ENCODE measurements around the gene RNF223. TPM values are rescaled to one million over a fixed set of nuclear protein-coding genes. Genes with fewer than 3 reads are reported as not detected.
"Not testable (repeated sequence)": the region's sequence is repeated elsewhere in the genome, so short reads cannot be mapped to it uniquely, and the experiment has no call there.

The RNF223 gene
- polyA plus RNA-seq, 5 donors: 0.06 to 0.22 (median 0.13) TPM

DNA sequence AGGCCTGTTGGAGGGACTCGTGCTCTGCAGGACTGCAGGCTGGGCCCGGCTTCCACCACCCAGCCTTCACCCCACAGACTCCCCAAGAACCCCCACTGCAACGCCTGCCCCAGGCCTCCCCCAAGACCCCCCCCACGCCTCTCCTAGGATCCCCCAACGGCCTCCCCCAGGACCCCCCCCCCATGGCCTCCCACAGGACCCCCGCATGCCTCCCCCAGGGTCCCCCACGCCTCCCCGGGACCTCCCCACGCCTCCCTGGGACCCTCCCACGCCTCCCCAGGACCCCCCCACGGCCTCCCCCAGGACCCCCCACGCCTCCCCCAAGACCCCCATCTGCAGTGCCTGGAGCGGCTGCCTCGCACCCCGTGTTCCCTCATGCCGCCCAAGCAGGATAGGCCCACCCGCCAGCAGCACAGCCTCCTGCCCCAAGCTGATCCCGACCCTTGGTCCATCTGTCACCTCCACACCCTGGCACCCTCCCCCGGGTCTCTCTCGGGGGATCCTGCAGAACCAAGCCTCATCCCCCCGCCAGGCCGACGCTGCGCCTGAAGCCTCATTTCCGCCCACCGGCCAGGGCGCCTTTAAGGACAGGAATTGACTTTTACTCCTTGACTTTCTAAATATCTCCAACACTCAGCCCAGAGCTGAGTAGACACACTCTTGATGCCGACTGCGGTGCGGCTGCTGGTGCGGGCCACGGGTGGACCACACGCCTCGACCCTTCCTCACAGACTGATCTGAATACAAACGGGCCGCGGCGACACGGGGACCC lies 14.1 kb upstream of the RNF223 start:
- DNase-seq: no peak

DNA sequence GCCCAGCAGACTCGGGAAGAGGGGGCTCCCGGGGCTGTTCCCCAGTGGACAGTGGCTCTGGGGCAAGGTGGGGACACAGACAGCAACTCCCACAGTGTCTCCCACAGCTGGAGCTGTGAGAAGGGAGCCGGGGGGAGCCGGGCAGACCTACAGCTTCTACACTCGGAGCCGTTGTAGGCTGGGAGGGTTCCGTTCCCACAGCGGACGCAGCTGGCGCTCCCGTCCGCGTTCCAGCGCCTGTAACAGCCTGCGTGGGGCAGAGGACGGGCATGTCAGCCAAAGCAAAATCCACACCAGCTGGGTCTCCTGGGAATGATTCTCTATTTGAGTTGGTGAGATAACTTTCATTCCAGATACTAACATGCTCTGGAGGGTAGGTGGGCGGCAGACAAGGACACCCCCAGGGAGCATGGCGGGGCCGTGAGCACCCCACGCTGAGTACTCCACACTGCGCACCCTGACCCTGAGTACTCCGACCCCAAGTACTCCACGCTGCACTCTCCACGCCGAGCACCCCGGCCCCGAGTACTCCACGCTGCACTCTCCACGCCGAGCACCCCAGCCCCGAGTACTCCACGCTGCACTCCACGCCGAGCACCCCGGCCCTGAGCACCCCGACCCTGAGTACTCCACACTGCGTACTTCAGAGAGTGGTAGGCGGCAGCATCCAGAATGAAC lies 13.4 kb upstream of the RNF223 start:
- DNase-seq: no peak

DNA sequence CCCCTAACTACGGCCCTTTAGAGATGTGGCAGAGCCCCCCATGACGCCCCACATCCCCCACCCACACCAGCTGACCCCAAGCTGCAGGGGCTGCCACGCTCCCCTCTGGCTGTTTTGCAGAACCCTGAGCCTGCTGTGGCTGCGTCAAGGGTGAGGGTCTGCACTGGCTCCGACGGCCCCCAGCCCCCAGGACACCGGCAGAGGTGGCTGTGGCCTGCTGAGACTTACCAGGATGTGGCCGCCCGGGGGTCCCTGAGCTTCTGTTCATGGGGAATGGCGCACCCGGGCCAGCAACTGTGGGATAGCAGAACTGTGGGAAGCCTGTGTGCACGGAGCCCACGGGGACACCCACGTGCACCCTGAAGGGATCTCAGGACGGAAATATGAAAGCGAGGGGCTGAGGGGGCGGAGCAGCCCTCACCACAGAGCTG lies 12.8 kb upstream of the RNF223 start:
- DNase-seq: no peak

DNA sequence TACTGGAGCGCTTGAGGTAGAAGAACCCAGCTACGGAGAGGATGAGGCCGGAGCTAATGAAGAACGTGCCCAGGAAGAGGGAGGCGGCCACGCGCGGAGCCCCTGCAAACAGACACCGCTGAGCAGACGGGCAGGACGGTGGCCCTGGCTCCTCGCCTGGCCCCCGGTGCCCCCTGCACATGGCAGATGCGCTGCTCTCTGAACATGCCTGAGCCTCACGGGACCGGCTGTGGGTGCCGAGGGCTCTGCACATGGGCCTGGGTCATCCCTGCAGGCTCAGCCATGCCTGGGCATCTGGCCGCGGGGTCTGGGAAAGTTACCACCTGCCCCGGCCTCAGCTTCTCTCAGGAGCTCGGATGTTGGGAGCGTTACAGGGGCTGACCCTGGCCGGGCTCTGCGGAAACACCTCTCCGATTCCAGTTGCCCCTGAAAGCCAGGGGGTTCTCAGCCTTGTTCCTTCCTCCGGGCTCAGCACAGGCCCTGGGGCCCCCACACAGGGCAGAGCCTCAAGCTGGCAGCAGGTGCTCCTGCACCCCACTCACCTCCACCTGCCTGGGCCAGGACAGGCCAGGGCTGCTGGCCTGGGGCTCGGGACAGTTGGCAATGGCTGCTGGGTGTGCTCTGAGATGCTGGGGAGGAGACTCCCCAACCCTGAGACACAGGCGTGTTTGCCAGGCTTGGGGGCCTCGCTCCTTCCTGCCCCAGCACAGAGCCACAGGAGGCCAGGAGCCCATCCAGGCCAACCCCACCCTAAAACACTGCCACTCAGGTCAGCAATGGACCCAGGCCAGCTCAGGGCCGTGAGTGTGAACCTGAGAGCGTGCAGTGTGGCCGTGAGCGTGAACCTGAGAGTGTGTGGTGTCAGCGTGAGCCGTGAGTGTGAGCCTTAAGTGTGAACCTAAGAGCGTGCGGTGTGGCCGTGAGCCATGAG lies 12.1 kb upstream of the RNF223 start:
- no peak for DNase-seq

DNA sequence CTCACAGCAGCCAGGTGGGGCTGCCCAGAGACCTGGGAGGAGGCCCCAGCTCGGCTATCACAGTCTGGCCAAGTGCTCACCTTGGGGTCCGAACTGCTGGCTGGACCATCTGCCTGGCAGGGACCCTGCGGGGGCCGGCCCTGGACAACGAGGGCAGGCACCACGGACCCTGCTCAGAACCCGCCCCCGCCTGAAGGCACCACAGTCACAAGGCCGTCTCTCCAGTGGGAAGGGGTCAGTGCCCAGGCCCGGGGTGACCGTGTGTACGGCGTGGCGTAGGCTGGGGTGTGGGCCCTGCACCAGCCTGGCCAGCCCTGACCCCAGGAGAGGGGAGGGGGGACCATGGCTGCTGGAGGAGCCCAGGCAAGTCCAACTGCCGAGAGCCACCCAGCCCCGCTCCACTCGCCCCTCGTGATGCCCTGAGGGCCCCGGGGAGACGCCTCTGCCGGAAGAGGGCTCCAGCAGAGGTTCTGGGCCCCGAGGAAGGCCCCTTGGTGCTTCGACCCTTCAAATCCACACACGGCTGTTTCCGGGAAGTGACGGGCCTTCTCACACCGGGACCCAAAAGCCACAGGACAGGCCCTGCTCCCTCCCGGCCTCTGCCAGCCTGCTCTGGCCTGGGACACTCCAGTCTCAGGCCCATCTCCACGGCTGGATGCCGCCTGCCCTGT lies 11.2 kb upstream of the RNF223 start:
- no peak for DNase-seq

DNA sequence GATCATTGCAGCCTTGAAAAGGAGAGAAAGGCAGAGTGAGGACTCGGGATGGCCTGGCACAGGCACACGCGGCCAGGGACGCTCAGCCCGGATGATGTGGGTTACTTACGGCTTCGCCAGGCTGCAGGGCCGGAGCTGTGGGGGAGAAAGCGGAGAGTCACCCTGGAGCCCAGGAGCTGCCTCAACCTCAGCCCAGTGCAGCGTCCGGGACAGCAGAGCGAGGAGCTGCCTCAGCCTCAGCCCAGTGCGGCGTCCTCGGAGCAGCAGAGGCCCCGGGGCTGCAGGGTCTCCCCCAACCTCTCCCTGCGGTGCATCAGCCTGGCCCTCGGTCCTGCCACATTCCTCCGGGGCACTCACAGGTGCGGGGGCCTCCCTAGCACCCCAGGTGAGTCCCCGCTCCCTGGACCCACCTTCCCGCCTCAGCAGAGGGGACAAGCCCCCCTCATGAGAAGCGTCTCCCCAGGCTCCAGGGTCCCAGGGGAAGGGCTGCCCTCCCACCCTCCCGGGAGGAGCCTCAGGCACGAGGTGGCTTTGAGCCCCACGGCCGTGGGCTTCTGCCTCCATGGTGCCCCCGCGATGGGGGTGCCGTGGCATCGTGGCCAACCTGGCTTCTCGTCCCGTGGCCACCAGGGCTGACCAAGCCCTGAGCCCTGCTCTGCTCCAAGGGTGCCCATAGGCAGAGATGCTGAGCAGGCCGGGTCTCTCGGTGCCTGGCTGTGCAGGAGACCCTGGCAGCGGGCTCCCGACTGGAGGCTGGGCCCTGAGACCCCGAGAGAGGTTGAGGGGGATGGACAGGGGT lies 10.5 kb upstream of the RNF223 start:
- DNase-seq: no peak

DNA sequence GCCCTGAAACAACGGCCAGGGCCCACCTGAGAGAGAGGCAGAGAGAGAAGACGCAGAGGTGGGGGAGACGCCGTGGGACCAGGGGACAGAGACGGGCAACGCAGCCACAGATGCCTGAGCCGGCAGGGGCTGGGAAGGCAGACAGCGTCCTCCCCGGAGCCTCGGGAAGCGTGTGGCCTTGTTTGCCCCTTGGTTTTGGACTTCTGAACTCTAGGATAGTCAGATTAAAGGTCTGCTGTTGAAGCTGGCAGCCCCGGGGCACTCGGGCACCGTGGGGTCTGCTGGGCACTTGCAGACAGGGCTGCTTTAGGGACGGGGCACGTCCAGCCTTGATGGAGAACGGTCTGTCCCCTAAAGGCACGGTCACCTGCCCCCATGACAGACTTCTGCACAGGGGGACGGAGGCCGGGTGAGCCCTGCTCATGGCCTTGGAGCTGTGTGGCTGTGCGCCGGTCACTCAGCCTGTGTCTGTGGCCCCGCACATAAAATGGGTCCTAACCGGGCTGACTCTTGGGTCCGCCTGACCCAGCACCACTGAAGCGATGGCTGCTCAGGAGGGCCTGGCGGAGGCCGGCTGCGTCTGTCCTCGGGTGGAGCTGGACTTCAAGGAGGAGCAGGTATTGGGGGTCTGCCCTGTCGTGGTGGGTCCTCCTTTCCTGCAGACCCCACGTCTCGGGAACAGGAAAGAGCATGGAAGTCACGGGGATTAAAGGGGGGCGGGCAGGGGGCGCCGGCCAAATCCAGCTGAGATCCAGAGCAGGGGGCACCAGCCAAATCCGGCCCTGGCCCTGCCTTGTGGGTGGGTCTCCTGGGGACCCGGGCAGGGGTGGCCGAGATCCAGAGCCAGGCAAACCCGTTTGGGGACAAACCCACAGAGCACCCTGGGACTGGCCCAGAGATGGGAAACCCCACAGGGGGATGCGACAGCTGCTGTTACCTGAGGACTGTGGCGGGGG lies 9.6 kb upstream of the RNF223 start:
- no peak for DNase-seq

DNA sequence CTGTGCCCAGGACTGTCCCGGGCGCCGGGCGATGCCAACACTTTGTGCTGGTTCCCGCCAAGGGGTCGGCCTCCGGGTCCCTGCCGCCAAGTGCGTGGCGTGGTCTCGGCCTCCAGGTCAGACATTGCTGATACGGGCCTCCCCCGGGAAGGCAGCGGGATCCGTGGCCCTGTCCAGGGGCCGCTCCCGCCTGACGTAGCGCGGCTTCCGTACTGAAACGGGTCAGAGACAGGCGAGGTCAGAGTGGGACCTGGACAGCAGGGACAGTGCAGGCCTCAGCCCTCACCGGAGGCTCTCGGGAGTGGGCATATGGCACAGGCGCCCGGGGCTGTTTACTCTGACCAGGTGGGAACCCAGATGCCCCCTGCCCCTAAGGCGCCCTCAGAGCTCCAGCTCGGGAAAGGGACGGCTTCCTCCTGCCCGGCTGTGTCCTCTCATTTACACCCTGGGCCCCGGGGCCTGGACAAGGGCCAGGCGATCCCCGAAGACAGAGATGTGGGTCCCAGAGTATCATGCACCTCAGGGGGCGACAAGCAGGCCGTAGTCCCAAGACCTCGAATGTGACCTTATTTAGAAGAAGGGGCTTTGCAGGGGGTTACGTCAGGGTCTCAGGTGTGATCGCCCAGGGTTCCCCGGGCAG lies 8.8 kb upstream of the RNF223 start:
- DNase-seq: no peak

DNA sequence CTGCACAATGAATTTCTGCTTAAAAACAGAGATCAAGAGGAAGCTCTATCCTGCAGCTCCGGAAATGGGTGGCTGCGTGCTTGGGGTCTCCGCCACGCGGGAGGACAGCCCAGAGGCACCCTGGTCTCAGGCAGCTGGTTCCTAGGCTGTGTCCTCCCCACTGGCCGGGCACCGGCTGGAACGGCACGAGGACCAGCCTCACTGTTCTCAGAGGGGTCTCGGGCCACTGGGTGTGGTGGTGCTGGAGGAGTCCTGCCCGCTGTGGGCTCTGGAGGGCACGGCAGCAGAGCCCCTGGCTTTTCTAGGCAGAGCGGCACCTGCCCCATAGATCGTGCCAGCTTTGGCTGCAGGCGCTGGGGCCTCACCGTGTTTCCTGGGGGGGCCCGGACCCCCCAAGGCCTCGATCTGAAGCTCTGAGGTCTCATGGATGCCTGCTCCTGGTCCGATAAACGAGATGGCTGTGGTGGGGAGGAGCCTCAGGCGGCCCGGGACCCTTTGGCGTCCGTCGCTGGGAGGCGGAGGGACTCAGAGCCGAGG lies 8.2 kb upstream of the RNF223 start:
- no peak for DNase-seq

DNA sequence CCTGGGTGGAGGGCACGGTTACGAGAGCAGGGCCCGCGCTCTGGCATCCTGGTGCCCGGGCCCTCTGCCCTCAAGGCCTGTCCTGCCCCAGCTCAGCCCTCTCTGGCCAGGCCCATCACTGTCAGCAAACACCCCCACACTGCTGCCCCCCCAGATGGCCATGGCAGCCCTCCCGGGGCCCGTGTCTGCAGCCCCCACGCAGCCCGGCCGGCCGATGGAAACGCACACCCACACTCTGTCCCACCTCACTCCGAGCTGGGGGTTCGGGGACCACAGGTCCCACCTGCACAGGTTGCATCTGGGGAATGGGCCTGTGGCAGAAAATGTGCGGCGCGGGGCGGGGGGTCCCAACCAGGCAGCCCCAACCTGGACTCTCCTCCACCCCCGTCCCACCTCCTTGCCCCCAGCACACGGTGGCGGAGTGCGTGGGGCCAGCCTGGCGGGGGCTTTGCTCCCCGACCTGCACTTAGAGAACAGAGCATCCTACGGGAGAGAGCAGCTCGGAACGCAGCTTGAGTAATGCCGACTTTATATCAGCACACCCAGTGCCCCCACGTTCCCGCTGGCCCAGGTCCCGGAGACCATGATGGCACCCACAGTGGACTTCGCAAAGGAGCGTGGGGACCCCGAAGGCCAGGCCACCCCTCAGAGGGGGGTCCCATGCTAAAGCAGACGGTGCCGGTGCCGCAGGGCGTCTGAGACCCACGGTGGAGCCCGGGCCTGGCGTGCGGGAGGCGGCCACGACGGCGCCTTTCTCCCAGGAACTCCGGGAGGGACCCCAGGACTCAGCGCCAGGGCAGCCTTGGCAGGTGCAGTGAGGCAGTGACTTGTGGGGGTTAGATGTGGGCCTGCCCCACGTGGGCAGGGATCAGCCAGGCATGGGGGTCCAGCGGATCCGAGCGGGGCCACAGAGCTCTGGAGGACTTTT lies 7.5 kb upstream of the RNF223 start:
- no peak for DNase-seq

DNA sequence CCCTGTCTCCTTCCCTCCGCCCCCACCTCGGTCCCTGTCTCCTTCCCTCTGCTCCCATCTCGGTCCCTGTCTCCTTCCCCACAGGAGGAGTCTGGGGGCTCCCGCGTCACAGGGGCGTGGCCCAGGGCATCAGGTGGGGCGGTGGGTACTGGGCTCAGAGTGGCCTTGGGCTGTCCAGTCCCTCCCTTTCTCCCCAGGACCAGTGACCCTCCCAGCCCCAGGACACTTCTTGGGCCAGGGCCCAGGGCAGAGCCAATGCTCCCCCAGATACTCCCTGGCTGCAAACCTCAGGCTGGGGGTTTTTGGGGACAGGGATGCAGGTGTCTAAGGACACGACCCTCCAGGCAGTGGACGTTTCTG lies 6.8 kb upstream of the RNF223 start:
- DNase-seq: no peak

DNA sequence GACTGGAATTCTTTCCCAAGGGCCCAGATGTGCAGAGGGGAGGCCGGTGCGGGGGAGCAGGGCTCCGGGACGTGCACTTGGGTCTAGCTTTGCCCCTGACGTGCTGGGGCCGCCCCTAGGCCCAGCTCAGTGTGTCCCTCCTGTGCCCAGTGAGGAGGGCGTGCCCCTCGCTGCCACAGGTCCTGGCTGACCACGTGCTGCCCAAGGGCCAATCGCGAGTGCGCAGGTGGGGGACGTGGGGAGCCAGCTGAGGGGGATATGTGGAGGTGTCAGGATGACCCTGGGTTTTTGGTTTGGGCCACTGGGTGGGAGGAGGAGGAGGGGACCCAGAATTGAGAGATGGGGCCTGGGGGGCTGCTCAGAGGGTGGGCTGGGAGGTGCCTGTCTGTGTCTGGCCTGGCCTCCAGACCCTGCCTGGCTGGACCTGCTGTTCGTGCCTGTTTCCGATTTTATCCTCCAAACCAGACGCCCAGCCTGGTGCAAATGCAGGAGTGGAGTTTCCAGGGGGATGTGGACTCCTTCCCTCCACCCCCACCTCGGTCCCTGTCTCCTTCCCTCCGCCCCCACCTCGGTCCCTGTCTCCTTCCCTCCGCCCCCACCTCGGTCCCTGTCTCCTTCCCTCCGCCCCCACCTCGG lies 6.1 kb upstream of the RNF223 start:
- DNase-seq: peak in 1 of 2 donors; percentile 31

DNA sequence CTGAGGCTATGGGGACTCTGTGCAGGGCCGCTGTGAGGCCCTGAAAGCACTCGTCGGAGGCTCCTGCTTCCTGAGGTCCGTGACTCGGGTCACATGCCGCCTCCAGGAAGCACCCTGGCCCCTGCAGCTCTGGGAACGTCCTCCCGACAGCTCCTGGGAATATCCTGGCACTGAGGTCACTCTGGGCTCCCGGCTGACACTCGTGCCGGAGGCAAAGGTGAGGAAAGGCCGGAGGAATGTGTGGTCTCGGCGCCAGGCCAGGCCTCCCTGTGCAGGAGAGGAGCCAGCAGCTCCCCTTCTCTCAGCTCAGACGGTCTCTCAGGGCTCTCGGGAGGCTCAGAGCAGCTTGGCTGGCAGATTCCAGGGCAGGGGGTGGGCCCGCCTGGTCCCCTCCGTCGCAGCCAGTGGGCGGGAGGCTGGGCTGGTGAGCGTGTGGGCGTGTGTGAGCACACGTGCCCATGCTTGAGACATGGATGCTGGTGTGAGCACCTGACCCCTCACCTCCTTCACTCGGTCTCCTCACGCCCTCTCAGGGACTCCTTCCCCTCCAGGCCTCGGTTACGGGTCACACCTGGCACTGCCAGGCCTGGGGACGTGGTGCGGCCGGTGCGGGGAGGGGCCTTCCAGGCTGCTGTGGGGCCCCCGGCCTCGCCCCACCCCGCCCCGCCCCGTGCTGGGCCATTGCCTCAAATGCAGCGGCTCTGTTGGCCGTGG lies 5.5 kb upstream of the RNF223 start:
- peak; percentile 50 to 56 for DNase-seq

DNA sequence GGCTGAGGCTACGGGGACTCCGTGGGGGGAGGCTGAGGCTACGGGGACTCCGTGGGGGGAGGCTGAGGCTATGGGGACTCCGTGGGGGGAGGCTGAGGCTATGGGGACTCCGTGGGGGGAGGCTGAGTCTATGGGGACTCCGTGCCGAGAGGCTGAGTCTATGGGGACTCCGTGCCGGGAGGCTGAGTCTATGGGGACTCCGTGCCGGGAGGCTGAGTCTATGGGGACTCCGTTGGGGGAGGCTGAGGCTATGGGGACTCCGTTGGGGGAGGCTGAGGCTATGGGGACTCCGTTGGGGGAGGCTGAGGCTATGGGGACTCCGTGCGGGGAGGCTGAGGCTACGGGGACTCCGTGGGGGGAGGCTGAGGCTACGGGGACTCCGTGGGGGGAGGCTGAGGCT lies 3.3 kb upstream of the RNF223 start:
- not testable (repeated sequence) for DNase-seq

DNA sequence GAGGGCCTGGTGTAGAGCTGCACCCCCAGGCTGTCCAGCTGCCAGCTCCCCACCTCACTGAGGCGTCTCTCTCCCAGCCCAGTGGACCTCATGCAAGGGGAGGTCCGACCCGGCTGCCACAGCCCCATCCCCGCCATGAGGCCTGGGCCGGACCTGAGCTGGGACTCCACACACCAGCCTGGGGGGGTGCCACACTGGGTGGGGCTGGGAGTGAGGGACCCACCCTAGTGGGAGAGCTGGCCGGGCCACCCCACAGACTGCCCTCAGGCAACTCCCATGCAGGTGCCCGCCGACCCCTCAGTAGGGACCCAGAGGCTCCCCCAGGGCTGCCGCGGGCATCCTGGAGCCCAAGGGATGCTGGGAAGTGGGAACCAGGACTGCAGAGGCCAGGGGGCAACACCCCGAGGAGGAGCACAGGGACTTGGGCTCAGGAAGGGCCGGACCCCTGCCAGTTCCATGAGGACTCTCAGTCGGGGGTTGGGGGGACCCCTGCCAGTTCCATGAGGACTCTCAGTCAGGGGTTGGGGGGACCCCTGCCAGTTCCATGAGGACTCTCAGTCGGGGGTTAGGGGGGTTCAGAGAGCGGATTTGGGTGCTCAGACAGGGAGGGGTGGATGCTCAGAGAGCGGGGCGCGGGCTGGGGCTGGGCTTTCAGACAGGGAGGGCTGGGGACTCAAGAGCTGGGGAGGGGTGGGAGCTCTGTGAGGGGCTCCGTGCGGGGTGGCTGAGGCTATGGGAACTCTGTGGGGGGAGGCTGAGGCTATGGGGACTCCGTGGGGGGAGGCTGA lies 1.2 kb upstream of the RNF223 start:
- no peak for DNase-seq

DNA sequence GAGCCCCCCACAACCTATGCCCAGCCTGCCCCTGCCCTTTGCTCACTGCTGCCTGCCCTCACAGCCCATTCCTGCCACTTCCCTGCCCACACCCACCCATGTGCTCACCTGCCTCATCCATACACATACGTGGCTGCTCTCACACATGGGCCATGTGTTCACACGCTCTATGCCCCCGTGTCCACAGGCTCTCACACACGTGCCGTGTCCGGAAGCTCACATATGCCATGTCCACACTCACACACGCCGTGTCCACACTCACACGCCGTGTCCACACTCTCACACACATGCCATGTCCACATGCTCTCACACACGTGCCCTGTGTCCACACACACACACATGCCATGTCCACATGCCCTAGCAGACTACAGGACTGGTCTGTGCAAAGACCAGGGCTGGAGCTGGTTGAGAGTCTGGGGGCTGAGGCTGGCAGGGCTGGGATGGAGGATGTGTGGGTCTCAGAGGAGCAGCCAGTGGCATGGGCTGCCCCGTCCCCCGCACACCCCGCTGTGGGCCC lies 583 bp upstream of the RNF223 start:
- DNase-seq: no peak

Data from right lung (tissue), 5 donors.